ENCODE data around the gene GHITM.
A peak's percentile ranks its signal among the peaks of the same experiment; 100 is the strongest.

DNA sequence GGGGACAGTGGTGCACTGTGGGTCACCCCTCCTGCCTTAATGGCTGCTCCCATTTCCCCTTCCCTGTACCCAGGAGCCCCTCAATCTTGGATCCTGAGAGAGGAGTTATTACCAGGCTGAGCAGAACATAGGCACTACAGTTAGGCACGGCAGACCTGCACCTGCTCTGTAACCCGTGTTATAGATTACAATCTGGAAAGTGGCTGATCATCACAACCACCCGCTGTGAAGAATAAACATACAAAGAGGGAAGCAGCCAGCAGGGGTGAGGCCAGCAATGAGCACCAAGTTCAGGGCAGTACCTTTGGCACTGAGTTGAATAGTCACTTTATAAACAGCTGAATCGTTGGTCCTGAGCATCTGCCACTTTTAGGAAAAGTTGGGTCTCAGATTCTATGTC lies 56.8 kb downstream of the GHITM start:
- TF ChIP-seq GATA3 (IDR thresholded peaks at IDR 0.05; ENCODE audit: low read depth, low read length) (no peak), GATA2 (IDR thresholded peaks at IDR 0.05; ENCODE audit: low read depth, low read length) (peak; percentile 36)
